ENCODE data around the gene TTC9. TPM values are rescaled to one million over a fixed set of nuclear protein-coding genes. Genes with fewer than 3 reads are reported as not detected.

The TTC9 gene
- total and polyA plus RNA-seq, 2 experiments from 2014 or later, result 10.3 to 34.2 TPM

DNA sequence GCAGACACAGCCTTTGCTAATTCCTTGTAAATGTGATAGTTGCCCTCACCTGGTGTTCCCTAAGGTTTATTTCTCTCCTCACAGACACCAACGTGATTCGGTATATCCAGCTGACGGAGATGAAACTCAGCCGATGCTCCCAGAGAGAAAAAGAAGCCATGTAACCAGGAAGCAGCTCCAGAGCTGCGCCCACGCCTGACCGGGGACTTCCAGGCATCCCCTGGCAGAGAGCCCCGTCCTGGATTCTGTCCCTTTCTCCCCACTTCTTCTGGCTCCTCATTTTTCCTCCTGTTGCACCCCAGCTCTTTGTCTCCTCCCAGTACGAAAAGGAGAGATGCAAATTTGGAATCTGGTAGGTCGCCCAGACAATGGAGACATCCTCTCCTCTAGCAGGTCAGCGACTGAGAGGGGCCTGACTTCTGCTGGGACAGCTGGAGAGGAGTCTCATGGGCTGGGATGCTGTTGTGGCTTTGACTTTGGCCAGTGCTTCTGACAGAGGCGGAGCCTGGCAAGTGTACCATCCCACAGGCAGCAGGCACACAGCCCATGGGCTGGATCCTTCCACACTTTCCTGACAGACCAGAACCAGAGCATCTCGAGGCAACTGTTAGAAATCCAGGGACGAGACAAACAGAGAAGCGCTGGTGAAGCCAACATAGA, 29.4 kb downstream of the TTC9 start (continued):
- TF ChIP-seq, protein P1, sequence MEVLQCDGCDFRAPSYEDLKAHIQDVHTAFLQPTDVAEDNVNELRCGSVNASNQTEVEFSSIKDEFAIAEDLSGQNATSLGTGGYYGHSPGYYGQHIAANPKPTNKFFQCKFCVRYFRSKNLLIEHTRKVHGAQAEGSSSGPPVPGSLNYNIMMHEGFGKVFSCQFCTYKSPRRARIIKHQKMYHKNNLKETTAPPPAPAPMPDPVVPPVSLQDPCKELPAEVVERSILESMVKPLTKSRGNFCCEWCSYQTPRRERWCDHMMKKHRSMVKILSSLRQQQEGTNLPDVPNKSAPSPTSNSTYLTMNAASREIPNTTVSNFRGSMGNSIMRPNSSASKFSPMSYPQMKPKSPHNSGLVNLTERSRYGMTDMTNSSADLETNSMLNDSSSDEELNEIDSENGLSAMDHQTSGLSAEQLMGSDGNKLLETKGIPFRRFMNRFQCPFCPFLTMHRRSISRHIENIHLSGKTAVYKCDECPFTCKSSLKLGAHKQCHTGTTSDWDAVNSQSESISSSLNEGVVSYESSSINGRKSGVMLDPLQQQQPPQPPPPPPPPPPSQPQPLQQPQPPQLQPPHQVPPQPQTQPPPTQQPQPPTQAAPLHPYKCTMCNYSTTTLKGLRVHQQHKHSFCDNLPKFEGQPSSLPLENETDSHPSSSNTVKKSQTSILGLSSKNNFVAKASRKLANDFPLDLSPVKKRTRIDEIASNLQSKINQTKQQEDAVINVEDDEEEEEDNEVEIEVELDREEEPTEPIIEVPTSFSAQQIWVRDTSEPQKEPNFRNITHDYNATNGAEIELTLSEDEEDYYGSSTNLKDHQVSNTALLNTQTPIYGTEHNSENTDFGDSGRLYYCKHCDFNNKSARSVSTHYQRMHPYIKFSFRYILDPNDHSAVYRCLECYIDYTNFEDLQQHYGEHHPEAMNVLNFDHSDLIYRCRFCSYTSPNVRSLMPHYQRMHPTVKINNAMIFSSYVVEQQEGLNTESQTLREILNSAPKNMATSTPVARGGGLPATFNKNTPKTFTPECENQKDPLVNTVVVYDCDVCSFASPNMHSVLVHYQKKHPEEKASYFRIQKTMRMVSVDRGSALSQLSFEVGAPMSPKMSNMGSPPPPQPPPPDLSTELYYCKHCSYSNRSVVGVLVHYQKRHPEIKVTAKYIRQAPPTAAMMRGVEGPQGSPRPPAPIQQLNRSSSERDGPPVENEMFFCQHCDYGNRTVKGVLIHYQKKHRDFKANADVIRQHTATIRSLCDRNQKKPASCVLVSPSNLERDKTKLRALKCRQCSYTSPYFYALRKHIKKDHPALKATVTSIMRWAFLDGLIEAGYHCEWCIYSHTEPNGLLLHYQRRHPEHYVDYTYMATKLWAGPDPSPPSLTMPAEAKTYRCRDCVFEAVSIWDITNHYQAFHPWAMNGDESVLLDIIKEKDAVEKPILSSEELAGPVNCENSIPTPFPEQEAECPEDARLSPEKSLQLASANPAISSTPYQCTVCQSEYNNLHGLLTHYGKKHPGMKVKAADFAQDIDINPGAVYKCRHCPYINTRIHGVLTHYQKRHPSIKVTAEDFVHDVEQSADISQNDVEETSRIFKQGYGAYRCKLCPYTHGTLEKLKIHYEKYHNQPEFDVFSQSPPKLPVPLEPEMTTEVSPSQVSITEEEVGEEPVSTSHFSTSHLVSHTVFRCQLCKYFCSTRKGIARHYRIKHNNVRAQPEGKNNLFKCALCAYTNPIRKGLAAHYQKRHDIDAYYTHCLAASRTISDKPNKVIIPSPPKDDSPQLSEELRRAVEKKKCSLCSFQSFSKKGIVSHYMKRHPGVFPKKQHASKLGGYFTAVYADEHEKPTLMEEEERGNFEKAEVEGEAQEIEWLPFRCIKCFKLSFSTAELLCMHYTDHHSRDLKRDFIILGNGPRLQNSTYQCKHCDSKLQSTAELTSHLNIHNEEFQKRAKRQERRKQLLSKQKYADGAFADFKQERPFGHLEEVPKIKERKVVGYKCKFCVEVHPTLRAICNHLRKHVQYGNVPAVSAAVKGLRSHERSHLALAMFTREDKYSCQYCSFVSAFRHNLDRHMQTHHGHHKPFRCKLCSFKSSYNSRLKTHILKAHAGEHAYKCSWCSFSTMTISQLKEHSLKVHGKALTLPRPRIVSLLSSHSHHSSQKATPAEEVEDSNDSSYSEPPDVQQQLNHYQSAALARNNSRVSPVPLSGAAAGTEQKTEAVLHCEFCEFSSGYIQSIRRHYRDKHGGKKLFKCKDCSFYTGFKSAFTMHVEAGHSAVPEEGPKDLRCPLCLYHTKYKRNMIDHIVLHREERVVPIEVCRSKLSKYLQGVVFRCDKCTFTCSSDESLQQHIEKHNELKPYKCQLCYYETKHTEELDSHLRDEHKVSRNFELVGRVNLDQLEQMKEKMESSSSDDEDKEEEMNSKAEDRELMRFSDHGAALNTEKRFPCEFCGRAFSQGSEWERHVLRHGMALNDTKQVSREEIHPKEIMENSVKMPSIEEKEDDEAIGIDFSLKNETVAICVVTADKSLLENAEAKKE (CRISPR knock-in tag; IDR thresholded peaks at IDR 0.05), result no peak
- TF ChIP-seq, protein P2, sequence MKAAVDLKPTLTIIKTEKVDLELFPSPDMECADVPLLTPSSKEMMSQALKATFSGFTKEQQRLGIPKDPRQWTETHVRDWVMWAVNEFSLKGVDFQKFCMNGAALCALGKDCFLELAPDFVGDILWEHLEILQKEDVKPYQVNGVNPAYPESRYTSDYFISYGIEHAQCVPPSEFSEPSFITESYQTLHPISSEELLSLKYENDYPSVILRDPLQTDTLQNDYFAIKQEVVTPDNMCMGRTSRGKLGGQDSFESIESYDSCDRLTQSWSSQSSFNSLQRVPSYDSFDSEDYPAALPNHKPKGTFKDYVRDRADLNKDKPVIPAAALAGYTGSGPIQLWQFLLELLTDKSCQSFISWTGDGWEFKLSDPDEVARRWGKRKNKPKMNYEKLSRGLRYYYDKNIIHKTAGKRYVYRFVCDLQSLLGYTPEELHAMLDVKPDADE (IDR thresholded peaks at IDR 0.05), result no peak

DNA sequence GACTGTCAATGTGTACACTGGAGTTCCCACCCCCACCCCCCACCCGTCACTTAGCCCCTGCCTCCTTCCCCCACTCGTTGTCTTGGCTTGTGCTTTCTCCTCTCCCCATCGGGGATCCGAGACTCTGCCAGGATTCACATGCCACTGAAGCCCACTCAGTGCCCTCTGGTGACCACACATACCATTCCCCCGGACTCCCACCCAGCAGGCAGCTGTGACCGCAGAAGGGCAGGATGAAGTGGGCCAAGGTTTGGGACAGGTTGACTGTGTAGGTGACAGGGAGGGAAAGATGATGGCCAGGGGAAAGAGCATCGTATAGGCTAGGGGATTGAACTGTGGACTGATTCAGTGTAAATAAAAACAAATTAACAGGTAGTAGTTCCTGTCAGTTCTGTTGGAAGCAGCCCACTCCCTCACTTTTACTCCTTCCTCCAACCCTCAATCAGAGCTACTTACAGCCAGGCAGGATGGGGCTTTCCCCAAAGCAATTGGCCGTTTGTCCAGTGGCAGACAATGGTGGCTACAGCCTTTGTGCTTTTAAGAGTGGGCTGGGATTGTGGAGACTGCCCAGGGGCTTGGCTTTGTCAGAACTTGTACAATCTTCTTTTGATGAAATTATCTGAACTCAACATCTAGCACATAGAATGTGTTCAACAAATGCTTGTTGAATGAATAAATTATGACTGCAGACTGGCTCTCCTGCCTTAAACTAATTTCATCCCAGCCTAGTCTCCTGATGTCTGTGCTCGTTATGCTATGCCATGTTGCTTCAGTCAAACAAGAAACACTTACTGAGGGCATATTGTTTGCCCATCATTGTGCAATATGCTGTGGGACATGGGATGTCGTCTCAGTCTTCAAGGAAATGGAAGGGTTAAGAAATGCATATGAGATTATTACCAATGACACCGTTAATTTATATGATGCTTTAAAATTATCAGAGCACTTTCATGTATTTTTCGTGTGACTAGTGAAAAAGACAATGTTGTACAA, 30.2 kb downstream of the TTC9 start:
- DNase-seq (ENCODE audit: low spot score), result no peak
- ATAC-seq, result no peak

More for the DNA sequence above, 30.2 kb downstream of the TTC9 start:
- Histone ChIP-seq H3K36me3 (ENCODE audit: insufficient read depth) (peaks cover 33% of the 10 kb centered on the region), H4K20me1 (replicated peaks; ENCODE audit: insufficient read depth) (0 out of 2 replicates have a peak, but pooled peaks cover 11% of the 10 kb centered on the region), H3F3A (replicated peaks; ENCODE audit: low read depth) (peaks cover 27% of the 10 kb centered on the region; the same call in 1 of the 2 replicates), H3K27ac (ENCODE audit: low read depth) (no peak overlapping the region), H3K27me3 (ENCODE audit: insufficient read depth) (no peaks in the 10 kb centered on the region), H2AFZ (no peak overlapping the region), H3K4me1 (ENCODE audit: insufficient read depth) (no peaks in the 10 kb centered on the region), H3K79me2 (replicated peaks; ENCODE audit: insufficient read depth) (peaks cover 14% of the 10 kb centered on the region), H3K4me3 (no peak overlapping the region), H3K4me2 (no peak overlapping the region), H3K9me2 (ENCODE audit: insufficient read depth) (peaks cover 7% of the 10 kb centered on the region)
- Mint-ChIP-seq H3K27ac (no peak overlapping the region; the same call in 1 of the 2 replicates), H3K4me1 (peaks cover 12% of the 10 kb centered on the region), H3K9me3 (no peaks in the 10 kb centered on the region), H3K4me3 (no peak overlapping the region), H3K36me3 (ENCODE audit: low read depth) (peaks cover 79% of the 10 kb centered on the region), H3K27me3 (ENCODE audit: insufficient read depth, low read depth, poor library complexity) (peaks cover 4% of the 10 kb centered on the region)
- TF ChIP-seq CREB1 (CRISPR knock-in tag; IDR thresholded peaks at IDR 0.05; ENCODE audit: low read depth) (no peak), NANOG (IDR thresholded peaks at IDR 0.05; ENCODE audit: borderline replicate concordance) (no peak), EZH2phosphoT487 (IDR thresholded peaks at IDR 0.05; ENCODE audit: unreplicated experiment) (no peak), EZH2 (IDR thresholded peaks at IDR 0.05; ENCODE audit: low read depth, unreplicated experiment) (no peak), ZNF331 (CRISPR knock-in tag; IDR thresholded peaks at IDR 0.05; ENCODE audit: low read depth) (no peak)
- TF ChIP-seq, protein P2 (IDR thresholded peaks at IDR 0.05), result no peak
- TF ChIP-seq, protein P3, sequence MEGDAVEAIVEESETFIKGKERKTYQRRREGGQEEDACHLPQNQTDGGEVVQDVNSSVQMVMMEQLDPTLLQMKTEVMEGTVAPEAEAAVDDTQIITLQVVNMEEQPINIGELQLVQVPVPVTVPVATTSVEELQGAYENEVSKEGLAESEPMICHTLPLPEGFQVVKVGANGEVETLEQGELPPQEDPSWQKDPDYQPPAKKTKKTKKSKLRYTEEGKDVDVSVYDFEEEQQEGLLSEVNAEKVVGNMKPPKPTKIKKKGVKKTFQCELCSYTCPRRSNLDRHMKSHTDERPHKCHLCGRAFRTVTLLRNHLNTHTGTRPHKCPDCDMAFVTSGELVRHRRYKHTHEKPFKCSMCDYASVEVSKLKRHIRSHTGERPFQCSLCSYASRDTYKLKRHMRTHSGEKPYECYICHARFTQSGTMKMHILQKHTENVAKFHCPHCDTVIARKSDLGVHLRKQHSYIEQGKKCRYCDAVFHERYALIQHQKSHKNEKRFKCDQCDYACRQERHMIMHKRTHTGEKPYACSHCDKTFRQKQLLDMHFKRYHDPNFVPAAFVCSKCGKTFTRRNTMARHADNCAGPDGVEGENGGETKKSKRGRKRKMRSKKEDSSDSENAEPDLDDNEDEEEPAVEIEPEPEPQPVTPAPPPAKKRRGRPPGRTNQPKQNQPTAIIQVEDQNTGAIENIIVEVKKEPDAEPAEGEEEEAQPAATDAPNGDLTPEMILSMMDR (conservative IDR thresholded peaks at IDR 0.05; ENCODE audit: low read depth in 2 of 2), result no peak
